GDM1 (cell line): Measurements from ENCODE around the gene CYB561D2.

Experiments
- DNase-seq: peaks from one replicate; lab custom pipeline; 2025; lab: John Stamatoyannopoulos, UW

CYB561D2 gene

GRCh38 chr3:50365080-50365841, 14.6 kb downstream of the CYB561D2 start:
- DNase-seq: no peak

GRCh38 chr3:50365842-50366220, 15.2 kb downstream of the CYB561D2 start:
- DNase-seq: no peak

GRCh38 chr3:50369012-50369670, 18.5 kb downstream of the CYB561D2 start:
- DNase-seq: no peak

GRCh38 chr3:50370594-50370993, 19.9 kb downstream of the CYB561D2 start:
- no peak for DNase-seq

DNA sequence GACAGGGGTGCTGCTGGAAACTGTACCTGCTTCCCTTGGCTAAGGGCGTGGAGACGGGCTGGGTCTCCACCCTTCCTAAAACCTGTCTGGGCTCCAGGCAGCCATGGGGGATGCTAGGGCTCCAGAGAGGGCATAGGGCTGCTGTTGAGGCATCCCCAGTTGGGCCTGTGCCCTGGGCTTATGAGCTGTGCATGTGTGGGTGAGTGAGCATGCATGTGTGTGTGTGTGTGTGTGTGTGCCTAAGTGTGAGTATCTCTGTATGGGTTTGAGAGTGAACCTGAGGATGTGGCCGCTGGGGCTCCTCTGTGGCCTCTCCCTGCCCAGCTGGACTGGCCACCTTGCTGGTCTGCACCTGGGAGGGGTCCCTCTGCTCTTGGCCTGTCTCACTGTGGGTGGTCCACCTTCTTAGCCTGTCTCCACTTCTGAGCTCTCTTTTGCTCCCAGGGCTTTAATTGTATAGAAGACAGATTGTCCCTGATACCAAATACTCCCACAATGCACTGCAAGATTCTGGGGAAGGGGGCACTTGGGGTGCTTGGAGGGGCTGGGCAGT, 20.5 kb downstream of the CYB561D2 start:
- no peak for DNase-seq

DNA sequence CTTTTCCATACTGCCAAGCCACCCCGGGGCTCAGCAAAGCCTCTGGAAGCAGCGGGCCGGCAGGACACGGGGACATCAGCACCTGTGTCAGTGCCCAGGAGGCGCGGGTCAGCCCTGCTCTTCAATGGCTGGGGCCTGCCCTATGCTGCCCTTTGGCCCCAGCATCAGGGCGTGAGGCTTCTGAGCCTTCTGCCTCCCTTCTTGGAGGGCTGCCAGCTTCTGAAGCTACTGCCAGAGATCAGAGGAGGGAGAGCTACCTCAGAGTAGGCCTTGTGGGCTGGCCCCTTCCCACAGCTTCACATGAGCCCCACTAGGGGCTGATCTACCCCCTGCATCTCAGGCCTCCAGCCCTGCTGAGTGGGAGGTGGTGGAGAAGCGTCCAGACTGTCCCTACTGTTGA, 21.7 kb downstream of the CYB561D2 start:
- DNase-seq: peak; percentile 17

DNA sequence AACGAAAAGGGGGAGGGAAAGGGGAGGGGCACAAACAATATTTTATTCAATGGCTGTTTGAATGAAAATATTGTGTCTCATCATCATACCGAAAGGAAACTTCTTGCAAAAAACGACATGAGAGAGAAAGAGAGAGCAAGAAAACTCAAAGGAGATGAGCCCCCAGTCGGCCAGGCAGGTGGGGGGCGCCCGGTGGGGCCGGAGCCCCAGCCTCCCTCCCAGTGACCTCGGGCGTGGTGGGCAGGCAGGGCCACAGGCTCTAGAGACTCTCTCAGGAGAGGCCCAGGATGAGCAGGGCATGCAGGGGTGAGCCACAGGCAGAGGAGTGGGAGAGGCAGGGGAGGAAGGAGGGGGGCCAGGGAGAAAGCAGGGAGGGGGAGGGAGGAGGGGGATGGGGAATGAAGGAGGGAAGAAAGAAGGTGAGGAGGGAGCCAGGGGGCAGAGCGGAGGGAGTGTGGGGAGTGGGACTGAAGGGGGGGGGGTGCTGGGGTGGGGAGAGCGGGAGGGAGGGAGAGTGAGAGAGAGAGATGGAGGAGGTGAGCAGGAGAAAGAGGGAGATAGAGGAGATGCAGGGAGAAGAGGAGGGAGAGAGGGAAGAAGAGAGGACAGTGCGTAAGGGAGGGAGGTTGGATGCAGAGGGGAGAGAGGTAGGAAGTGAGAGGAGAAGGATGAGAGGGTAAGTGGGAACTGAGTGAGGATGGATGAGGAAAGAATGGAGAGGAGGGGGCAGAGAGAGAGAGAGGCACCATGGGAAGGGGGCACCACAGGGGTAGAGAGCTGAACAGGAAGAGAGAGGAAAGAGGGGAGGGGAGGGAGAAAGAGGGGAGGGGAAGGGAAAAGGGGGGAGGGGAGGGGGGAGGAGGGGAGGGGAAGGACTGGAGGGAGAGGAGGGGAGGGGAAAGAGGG, 22.7 kb downstream of the CYB561D2 start:
- DNase-seq: no peak

GRCh38 chr3:50374363-50375257, 23.9 kb downstream of the CYB561D2 start:
- no peak for DNase-seq

DNA sequence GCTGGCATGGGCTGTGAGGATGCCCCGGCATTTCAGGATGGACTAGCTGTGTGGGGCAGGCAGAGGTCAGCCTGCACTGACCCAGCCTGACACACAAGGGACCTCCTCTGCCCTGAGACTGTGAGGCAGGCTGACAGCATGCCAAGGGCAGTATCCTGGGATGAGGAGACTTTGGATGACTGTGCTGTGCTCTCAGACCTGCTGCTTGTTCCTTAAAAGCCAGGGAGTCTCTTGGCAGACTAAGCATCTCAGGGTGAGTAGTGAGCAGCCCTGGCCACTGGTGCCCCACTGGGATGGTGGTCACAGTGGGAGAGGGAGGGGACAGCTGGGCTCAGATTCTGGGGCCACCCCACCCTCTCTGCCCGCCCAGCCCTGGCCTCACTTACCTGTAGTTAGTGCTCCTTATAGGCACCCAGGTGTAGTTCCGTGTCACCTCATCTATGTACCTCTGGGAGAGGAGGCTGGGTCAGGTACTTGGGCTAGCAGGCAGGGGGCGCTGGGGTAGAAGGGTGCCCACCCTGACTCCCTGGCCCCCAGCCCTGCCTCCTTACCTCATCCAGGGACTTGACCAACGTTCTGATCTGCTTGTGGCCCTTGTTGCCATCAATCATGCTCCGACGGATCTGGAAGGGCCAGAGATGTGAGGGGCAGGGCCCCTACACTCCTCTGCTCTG, 24.7 kb downstream of the CYB561D2 start:
- no peak for DNase-seq

- no peak for DNase-seq
These were observed 27.4 kb downstream of the CYB561D2 start for GRCh38 chr3:50378024-50378423.

- no peak for DNase-seq
These were observed 28.1 kb downstream of the CYB561D2 start for GRCh38 chr3:50378757-50379156.

GRCh38 chr3:50380405-50381085, 29.9 kb downstream of the CYB561D2 start:
- no peak for DNase-seq

- DNase-seq: no peak
These were observed 30.7 kb downstream of the CYB561D2 start for GRCh38 chr3:50381383-50381782.

- no peak for DNase-seq
These were observed 32.1 kb downstream of the CYB561D2 start for GRCh38 chr3:50382722-50383121.

DNA sequence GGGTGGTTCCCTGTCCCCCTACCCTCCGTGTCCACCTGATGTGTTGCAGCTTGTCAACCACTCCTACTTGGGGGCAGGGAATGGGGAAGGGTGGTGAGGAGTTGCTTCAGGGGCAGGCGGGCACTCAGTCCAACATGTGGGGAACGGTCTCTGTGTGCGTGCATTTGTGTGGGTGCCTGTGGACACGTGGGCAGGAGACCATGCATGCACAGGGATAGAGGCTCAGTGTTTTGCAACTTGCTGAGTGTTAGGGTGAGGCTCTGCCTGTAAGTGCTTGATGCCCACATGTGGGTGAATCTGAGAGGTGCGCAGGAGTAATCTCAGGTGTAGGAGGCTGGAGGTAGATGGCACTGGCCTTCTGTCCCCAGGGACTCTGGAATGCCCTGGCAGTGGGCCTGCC, 33.1 kb downstream of the CYB561D2 start:
- no peak for DNase-seq

DNA sequence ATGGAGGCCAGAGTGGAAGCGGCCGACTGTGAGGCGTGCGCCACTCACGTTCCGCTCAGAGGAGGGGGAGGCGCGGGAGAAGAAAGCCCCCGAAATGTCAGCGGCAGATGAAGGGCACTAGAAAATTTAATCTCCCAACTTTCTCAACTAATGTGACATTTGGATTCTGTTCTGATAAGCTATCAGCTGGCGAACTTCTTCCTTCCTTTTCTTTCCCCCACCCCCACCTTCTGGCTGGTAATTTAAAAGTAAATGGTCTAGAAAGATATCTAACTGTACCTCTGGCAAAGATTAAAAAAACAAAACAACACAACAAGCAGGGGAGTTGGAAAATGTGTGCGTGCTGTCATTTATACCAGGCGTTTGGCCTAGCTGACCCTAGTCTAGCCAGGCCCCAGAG, 35.1 kb downstream of the CYB561D2 start:
- DNase-seq: no peak

DNA sequence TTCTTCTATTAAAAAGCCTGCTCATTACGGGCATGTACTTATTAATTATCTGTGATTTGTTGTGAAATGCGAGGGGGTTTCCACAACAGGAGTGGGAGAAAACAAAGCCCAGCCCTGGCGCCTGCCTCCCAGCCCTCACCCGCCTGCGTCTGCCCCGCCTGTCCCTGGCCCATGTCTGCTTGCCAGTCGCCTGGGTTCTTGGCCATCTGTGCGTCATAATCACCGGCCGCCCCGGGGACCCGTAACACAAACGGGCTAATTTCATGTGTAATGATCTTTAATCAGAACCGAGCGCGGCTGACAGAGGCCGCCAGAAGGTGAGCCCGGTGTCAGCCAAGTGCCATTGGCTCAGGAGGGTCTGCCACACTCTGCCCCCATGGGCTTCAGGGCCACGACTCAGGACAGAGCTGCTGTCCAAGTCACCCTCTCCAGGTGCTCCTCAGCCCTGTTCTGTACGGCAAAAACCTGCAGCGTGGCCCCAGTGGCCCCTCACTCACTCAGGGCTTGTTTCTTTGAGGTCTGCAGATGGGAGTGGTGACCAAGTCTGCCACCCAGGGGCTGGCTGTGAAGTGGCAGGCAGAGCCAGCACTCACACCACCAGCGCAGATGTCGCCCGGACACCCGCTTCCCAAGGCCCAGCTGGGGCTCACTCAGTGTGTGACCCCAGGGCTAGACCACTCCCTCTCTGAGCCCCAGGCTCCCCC, 37.5 kb downstream of the CYB561D2 start:
- no peak for DNase-seq

DNA sequence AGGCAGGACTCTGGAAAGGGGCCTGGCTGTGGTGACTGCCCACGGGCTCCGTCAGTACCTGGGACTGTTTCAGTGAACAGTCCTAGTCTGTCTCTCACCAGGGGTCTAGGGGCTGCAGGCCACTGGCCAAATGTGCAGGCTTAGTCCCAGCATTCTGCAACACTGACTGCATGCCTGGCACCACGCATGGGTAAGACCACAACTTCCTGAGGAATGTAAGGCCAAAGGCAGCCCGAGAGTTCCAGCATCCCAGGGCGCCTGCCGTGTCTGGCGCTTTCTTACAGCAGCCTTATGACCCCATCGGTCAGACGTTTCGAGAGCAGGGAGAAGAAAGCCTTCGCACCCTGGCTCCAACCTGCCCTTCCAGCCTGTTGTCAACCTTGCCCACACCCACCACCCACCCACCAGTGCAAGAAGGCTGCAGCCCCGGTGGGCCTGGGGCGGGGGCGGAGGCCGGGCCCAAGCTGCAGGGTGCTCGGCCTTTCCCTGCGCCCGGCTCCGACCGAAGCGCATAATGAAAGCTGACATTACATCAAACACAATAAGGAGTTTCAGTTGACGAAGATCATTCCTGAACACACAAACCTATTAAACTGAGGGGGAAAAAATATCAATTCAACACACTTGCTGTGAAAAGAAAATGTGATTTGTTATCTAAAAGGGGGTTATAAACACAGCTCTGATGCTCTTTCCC, 38.2 kb downstream of the CYB561D2 start:
- no peak for DNase-seq

GRCh38 chr3:50389414-50389767, 38.7 kb downstream of the CYB561D2 start:
- DNase-seq: no peak
